ENCODE measurements around the gene RHOJ.

GRCh38 chr14:63212209-63212608 is 8.0 kb downstream of the RHOJ start:
- no peak for TF ChIP-seq POU2F2 (IDR thresholded peaks at IDR 0.05; ENCODE audit: low read depth, low read length)
- TF ChIP-seq POLR2AphosphoS5 (IDR thresholded peaks at IDR 0.05; ENCODE audit: low read depth, low read length) = no peak
- no peak for TF ChIP-seq POLR2A (IDR thresholded peaks at IDR 0.05; ENCODE audit: low read depth, low read length)

All from GM12891 (cell line).